ENCODE data around the gene UGT2B10.
"Not testable (repeated sequence)": the region's sequence is repeated elsewhere in the genome, so short reads cannot be mapped to it uniquely, and the experiment has no call there.

UGT2B10 gene

DNA sequence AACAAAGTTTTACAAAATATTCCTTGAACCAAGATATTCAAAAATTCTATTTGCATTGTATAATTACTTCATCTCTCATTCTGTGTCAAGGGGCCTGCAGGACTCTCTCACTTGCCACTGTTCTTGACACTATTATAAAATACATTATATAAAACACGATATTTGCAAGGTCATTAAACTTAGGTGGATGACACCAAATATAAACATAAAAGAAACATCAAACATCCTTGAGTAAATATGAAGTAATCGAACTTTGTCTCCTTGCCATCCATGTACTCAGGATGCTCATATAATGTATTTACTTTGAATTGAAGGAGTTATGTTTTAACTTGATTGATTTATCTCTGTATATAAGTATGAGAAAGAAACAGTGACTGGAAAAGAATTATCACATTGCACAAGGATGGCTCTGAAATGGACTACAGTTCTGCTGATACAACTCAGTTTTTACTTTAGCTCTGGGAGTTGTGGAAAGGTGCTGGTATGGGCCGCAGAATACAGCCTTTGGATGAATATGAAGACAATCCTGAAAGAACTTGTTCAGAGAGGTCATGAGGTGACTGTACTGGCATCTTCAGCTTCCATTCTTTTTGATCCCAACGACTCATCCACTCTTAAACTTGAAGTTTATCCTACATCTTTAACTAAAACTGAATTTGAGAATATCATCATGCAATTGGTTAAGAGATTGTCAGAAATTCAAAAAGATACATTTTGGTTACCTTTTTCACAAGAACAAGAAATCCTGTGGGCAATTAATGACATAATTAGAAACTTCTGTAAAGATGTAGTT lies at the start of gene UGT2B10:
Gene UGT2B10 (plus strand): TSS at position 378 of the 793 bp plus-strand sequence. CDS start 26 bp downstream, at position 404.
- not testable (repeated sequence) for FAIRE-seq

DNA sequence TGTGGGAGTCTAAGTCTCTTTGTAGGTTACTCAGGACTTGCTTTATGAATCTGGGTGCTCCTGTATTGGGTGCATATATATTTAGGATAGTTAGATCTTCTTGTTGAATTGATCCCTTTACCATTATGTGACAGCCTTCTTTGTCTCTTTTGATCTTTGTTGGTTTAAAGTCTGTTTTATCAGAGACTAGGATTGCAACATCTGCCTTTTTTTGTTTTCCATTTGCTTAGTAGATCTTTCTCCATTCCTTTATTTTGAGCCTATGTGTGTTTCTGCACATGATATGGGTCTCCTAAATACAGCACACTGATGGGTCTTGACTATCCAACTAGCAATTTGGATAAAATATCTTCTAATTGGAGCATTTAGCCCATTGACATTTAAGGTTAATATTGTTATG lies 44.0 kb upstream of the UGT2B10 start:
- not testable (repeated sequence) for FAIRE-seq

DNA sequence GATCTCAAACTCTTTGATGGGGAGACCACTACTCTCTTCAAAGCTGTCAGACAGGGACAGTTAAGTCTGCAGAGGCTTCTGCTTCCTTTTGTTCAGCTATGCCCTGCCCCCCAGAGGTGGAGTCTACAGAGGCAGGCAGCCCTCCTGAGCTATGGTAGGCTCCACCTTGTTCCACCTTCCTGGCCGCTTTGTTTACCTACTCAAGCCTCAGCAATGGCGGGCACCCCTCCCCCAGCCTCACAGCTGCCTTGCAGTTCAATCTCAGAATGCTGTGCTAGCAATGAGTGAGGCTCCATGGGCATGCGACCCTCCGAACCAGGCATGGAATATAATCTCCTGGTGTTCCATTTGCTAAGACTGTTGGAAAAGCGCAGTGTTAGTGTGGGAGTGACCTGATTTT lies 42.1 kb upstream of the UGT2B10 start:
- FAIRE-seq, result no peak

DNA sequence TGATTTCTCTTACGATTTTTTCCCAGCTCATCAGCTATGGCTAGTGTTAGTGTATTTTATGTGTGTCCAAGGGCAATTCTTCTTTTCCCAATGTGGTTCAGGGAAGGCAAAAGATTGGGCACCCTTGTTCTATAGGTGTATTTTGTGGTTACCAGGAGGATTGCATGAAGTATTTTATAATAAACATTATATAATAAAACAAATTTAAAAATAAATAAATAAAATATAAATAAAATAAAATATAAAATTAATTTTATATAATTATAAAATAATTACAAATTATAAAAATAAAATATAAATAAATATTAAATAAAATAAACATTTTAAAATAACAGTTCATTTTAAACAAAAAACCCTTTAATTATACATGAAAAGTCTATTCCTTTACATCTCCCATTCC lies 35.6 kb upstream of the UGT2B10 start:
- FAIRE-seq, result peak; percentile 41

DNA sequence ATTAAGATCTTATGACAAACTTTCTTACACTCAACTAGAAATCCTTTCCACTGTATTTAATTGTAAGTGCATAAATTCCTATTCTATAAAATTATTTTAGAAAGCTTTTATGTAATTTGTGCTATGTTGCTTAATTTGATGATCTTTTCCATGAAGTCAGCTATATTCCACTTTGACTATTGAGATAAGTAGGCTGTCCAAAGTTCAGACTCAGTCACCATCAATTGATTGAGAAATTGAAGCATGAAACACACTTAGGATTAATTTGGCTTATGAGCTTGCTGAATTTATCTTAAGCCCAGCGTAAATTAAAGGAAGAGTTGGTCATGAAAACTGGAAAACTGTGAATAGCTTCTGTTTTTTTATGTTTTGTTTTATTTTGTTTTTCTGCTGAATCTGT lies 18.7 kb upstream of the UGT2B10 start:
- no peak for FAIRE-seq

DNA sequence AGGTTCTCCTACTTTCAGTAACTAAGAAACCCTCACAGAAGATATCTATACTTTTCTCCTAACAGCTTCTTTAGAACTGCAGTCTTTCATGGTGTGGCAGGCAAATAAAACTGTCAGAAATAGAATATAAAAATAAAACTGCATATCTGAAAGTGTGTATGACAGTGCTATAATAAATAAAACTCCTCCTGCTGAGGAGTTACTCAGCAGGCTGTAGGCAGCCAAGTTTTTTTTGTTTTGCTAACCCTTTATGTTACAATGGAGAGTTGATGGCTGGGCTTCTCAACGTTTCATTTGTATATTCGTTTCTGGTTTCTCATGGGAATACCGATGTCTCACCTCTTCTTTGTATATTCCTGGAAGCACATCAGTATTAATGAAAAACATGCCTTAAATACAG lies 18.2 kb upstream of the UGT2B10 start:
- FAIRE-seq, result no peak

DNA sequence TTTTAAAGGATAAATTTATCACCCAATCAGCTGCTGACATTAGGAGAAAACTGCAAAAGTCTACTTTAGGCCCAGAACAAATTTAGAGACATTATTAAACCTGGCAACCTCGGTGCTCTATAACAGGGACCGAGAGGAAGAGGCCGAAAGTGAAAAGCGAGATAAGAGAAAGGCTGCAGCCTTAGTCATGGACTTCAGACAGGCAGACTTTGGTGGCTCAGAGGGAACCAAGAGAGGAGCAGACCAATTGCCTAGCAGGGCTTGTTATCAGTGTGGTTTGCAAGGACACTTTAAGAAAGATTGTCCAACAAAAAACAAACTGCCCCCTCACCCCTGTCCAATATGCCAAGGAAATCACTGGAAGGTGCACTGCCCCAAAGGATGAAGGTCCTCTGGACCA lies 12.8 kb upstream of the UGT2B10 start:
- no peak for FAIRE-seq

DNA sequence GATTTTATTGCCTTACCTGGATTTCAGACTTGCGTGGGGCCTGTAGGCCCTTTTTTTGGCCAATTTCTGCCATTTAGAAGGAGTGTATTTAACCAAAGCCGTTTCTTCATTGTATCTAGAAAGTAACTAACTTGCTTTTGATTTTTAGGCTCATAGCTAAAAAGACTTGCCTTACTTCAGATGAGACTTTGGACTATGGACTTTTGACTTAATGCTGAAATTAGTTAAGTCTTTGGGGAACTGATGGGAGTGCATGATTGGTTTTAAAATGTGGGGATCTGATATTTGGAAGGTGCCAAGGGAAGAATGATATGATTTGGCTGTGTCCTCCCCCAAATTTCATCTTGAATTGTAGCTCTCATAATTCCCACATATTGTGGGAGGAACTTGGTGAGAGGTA lies 7.7 kb upstream of the UGT2B10 start:
- FAIRE-seq, result no peak

DNA sequence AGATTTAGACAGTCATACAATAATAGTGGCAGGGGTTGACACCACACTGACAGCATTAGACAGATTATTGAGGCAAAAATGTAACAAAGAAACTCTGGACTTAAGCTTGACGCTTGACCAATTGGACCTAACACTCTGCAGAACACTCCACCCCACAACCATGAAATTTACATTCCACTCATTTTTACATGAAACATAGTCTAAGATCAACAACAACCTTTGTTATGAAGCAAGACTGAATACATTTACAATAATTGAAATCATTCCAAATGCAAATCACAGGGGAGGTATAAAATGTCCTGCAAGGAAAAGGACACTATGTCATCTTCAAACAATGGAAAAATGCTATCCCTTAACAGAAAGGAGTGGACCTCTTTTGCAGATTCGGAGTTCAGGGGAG lies 4.9 kb upstream of the UGT2B10 start:
- FAIRE-seq, result no peak

DNA sequence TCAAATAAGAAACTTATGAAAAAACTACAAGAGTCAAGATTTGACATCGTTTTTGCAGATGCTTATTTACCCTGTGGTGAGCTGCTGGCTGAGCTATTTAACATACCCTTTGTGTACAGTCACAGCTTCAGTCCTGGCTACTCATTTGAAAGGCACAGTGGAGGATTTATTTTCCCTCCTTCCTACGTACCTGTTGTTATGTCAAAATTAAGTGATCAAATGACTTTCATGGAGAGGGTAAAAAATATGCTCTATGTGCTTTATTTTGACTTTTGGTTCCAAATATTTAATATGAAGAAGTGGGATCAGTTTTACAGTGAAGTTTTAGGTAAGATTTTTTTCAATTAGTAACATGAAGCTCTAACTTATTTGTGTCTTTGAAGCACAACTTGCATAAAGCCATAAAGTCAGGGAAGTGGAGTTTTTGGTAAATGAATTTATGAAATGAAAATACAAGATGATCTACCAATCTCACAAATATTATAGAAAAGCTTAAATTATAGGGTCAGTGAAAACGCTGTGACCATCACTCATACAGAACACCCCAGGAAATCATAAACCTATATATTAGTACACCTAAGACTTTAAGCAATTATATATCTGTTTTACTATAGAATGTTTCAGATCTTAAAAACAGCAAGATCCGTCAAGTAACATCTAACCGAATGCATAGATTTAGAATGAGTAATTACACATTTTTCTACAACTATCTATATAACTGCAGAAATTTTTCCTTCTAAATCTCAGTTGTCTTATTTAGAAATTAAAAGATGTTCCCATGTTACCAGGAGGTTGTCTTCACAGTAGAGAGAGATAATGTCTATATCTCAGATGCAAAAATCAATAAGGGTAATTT lies 844 bp downstream of the UGT2B10 start:
- not testable (repeated sequence) for FAIRE-seq

DNA sequence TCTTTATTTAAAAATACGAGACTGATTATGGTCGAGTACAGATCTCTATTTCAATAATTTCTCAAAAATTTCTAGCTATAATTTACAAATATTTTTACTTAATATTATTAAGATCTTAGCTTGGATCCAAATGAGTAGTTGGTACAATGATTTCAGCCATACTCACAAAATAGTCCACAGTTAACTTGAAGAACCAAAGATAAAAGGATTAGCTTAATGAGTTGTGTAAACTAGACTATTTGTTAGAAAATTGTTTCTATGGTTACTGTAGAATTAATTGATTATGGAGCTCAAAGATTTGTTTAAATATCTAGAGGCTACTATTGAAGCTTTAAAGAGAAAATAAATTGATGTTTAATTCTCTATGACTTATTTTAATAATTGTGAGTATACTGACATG lies 1.6 kb downstream of the UGT2B10 start:
- no peak for FAIRE-seq

DNA sequence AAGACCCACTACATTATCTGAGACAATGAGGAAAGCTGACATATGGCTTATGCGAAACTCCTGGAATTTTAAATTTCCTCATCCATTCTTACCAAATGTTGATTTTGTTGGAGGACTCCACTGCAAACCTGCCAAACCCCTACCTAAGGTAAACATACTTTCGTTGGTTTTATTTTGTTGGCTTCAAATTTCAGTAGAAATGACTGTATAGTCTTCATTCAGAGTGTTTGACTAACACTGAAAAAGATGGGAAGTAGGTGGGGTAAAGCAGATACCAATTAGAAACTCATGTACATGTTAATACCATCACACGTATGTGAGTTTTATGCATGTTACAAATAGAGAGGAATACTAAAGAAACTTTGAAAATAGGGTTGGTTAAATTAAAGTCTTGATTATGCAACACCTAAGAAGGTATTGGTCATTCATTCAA lies 2.3 kb downstream of the UGT2B10 start:
- not testable (repeated sequence) for FAIRE-seq

DNA sequence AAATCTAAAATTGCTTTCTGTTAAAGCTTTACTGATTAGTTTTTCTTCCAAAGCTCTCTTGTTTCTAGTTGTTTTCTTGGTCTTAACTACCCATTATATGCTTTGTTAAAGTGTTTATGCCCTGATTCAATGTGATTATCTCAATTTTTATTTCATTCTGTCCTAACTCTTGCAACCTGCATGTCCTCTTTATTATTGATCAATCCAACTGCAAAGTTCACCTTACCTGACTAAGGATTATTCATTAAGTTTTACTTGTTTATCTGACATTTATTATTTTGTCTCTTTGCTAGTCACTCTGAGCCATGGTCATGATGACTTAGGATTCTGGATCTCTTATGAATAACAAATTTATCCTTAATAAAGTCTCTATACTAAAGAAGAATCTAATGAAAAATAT lies 15.8 kb downstream of the UGT2B10 start:
- no peak for FAIRE-seq

DNA sequence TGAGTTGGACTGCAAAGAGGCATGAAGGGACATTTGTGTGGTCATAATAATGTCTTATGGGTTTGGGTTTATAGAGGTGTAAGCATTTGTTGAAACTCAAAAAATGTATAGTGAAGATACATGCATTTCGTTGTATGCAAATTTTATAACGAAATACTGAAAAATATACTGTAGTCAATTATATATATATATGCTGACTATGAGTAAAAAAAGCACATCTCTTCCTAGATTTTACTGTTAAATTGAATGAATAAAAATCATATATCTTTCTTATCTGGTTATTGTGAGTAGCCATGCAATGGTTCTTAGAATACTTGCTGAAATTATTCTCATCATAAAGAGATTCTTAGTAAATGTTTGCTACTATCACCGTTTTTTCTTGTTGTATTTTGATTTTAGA lies 34.5 kb downstream of the UGT2B10 start:
- no peak for FAIRE-seq

DNA sequence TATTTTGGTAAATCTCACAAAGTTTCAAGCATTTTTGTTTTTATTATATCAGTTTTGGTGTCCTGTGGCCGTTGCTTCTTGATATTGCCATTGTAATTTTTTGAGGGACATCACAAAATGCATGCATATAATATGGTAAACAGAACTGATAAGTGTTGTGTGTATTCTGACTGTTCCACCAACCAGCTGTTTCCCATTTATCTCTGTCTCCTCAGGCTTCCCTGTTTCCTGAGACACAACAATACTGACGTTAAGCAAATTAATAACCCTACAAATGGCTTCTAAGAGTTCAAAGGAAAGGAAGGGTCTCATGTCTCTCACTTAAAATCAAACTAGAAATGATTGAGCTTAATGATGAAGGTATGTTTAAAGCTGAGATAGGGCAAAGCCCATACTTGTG lies 40.0 kb downstream of the UGT2B10 start:
- FAIRE-seq, result no peak

DNA sequence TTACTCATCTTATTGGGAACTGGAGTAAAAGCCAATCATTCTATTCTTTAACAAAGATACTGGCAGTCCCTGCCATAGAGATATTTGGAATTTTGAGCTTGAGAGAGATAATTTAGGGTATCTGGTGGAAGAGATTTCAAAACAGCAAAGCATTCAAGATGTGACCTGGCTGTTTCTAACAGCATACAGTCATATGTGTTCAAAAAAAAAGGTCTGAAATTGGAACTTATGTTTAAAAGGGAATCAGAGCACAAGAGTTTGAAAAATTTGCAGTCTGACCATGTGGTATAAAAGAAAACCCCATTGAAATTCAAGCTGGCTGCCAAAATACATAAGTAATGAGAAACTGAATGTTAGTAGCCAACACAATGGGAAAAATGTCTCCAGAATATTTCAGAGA lies 42.2 kb downstream of the UGT2B10 start:
- FAIRE-seq, result no peak

DNA sequence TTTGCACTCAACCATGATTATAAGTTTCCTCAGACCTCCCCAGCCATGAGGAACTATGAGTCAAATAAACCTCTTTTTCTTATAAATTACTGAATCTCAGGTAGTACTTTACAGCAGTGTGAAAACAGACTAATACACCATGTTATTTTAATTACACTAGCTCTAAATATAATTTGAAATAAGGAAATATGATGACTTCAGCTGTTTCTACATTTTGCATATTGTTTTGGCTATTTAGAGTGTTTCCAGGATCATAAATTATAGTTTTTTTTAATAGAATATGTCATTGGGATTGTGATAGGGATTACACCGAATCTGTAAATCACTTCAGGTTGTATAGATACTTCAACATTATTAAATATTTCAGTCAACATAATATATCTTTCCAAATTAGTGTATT lies 43.9 kb downstream of the UGT2B10 start:
- no peak for FAIRE-seq

DNA sequence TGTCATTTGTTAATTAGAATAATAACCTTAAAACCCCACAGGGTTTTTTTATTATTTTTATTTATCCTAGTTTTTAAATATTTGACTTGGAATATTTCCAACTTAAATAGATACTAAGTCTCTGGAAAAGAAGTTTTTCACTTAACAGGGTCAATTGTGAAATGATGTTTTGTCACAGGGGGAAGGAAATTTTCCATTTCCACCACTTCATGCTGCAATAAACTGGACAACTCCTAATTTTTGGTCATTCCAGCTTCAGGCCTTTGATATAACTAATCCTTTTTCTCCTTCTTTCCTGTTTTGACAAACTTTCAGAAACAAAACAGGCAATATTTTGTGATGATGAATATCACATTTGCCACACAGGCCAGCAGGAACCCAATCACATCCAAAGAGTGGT lies 45.3 kb downstream of the UGT2B10 start:
- no peak for FAIRE-seq

DNA sequence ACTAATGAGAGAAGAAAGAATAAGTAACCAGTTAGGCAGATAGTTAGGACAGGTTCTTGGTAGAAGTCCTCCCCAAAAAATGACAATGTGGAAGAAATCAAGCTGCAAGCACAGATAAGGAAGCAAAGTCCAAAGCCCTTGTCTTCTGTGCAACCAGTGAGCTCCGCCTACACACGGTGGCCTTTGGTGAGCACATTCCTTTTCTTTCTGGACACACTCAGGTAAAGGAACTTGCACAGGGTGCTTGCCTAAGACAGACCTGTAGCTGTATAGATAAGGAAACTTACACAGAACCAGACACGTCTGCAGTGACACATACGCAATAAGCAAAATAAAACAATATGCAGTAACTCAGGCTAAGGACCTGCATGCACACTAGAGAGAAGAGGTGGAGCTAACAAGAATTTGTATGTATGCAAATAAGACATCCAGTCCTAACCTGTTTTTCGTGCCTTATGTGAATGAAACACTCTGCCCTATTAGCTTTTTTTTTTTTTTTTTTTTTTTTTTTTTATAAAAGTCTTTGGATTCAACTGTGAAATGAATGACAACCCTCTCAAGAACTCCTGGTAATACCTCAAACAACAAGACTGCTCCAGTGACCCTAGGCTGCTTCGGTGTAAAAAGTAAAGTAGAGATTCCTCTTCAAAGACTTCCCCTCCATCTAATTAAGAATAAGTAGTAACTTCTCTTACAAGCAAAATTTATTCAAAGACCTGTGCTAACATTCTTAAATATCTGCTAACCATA lies 48.8 kb downstream of the UGT2B10 start:
- FAIRE-seq, result no peak

DNA sequence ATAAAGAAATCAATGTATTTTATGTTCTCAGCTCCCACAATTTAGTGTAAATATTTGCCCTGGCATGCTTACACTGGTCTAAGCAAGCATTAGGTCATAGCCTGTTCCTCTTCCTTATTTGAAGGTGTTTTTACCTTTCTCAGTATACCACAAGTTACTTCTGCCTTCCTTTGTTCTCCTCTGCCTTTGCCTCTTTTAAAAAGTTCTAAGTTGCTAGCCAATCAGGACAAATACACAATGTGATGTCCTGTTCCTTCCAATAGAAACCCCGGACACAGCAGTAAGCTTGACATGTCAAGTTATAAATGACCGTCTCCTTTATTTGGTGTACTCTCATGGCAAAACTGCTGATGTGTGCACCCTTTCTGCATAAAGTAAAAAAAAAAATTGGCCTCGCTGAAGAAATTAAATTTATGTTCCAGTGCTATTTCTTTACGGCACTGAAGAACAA lies 49.4 kb downstream of the UGT2B10 start:
- FAIRE-seq, result no peak

DNA sequence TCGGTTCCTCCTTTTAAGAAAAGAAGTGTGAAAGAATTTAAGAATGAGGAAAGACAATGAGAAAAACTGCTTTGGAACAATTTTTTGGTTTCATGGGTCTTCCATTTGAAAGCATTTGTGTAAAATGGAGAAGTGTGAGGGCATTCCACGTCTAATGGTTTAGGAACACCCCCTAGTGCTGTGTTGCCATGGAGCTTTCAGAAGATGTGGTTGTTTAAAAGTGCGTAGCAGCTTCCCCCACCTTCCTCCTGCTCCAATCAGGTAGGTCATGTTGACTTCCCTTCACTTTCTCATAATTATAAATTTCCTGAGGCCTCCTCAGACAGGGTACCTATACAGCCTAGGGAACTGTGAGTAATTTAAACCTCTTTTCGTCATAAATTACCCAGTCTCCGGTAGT lies 50.0 kb downstream of the UGT2B10 start:
- no peak for FAIRE-seq

DNA sequence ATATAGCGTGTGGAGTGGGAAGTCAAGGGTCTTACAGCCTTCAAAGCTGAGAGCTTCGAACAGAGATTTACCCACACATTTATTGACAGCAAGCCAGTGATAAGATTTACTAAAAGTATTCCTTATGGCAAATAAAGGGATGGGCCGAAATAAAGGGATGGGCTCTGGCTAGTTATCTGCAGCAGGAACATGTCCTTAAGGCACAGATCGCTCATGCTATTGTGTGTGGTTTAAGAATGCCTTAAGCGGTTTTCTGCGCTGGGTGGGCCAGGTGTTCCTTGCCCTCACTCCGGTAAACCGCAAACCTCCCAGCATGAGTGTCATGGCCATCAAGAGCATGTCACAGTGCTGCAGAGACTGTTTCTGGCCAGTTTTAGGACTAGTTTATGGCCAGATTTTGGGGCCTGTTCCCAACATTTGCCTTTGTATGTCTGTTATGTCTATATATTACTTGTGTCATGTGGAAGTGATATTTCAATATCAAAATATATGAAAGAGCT lies 53.5 kb downstream of the UGT2B10 start:
- no peak for FAIRE-seq
